Measurements from ENCODE around the gene CASZ1.

CASZ1 gene

DNA sequence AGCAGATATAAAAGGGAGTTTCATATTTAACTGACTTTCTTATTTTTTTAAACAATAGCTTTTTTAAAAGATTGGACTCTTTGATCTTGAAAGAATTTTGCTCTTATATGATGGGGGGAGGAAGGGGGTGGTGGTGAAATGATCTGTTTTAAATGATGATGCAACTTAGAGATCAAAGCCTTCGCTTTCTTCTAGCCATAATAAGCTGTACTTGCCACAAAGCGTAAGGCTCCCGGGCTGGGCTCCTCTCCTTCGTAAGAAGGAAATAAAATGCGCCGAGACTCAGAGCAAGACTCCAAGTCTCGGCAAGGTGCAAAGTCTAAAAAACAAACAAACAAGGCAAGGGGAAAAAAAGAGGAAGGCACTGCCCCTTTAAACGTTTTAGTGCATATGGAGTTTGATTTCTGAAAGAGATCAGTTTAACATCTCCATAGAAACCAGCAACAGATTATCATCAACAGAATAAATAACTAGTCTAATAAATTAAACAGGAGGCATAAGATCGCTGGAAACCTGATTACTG lies 3.3 kb downstream of the CASZ1 start:
- peak in 1 of 2 experiments; percentile 38 for DNase-seq

DNA sequence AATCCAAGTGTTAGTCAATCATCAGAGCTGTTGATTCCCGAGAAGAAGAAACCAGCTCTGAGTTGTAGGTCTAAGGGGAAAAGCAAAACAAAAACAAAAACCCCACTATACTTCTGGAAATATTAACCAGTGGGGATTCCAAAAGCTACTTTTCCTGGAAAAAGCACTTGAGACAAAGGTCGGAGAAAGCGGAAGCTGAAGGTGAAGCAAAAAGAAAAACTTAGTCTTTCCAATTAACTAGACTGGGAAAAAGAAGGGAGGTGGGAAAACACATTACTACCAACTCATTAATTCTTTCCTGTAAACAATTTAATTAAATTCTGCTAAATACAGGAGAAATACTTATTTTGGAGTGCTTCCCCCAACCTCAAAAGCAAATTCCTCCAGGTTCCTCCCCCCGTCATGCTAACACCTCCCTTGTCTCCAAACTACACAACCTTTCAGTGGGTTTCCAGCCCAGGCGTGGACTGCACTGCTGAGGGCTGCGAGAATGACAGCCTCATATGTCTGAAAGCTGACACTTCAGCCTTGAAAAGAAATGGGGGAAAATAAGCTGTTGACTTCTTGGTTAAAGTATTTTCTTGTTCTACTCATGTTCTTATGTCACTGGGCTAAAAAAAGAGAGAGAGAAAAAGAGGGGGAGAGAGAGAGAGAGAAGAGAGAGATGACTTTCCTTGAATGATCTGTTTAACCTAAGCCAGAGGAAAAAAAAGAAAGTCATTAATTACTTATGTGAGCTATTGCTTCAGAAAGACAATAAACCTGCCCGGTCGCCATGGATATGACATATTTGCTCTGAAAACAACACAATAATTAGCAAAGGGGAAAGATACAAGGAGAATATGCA lies 5.1 kb downstream of the CASZ1 start:
- DNase-seq: no peak

DNA sequence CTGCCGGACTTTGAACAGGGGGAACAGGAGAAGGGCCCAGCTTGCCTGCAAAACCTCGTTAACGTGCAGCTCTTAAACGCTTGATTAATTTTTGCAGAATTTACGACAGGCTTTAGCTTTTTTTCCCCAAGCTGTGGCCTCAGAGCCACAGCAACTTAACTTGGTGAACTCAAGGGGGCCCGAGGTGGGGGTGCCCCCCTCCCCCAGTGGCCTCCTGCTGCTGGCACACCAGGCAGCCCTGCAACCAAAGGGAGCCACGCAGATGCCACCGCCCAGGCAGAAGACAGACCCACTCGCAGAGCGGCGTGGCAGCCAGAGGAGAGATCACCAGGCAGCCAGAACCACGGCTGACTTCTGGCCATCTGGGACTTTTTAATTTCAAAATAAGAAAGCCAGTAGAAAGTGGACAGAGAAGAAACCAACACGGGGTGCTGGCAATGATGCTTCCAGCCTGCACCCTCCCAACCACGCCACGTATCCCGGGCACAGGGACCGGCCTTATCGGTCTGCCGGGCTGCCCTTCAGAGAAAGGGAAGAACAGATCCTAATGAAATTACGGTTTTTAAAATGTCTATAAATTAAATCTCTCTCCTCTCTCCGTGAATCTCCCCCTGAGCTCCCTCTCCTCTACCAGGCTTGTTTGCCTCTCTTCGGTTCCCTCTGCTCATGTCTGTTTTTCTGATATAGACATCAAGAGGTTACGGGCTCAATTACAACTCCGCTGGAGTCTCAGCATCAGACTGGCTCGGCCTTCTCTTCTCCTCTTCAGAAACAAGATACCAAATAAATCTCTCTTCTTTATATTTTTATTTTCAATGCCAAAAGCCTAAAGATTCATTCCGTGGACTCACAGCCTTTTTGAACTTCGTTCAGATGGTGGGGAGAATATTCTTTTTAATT lies 6.4 kb downstream of the CASZ1 start:
- DNase-seq: peak in 1 of 2 experiments; percentile 59

DNA sequence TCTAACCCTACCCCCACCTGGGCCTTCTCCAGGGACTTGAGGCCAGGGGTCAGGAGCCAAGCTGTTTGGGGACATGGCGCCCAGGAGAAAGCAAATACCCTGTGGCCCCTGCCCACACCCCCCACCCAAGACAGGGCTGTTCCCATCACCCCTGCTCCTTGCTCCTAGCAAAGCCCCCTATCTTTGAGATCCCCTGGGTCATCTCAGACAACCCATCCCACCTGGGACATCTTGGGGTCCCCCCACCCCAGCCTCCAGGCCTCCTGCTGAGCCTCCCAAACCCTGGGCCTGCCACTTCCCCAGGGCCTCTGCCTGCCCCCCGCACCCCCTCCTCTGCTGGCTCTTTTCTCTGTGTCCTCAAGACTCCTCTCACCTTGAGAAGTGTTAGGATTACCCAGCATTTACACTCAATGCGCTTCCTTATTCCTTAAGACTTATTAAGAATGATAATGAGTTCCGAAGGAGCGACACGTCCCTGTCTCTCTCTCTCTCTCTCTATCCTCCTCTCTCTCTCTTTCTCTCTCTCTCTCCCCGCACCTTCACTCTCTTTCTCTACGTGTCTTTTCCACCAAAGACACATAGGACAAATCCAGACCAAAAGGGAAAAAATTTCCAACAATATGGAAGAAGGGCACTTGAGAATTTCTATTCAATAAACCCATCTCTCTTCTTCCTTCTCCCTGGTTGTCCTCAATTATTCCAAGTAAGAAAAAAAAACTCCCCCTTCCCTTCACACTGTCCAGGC lies 7.2 kb downstream of the CASZ1 start:
- peak; percentile 16 to 28 for DNase-seq

DNA sequence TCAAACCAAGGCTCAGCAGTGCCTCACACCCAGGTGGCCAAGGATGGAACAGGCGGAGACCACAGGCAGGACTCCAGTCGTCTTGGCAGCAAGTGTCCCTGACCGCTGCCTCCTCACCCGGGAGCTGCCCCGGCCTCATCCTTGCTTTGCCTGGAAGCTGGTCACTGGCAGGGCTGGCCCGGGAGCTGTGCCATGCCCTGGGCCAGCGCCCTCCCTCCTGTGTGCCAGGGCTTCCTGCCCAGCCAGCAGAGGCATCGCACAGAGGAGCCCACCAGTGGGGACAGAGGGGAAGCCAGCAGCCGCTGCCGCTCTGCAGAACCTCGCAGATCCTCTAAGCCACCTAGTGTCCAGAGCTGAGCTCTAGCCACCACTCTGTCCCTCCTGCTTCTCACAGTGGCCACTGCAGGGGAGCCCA lies 7.8 kb downstream of the CASZ1 start:
- DNase-seq: no peak

DNA sequence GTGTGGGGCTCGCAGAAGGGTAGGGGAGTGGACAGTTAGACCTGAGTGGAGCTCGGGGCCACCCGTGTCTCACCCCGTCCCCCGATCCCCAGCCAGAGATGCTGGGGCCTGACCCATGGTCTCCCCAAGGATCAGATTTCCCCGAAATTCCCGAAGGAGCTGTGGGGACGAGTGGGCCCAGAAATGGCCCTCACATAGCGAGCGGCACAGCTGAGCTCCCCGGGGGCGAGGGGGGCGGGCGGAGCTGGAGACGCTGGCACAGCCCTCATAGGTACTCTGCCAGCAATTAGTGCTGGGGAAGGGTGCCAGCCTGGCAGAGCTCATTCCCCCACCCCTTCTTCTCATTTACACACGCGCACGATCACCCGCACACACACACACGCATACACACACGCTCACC lies 9.2 kb downstream of the CASZ1 start:
- DNase-seq: no peak

DNA sequence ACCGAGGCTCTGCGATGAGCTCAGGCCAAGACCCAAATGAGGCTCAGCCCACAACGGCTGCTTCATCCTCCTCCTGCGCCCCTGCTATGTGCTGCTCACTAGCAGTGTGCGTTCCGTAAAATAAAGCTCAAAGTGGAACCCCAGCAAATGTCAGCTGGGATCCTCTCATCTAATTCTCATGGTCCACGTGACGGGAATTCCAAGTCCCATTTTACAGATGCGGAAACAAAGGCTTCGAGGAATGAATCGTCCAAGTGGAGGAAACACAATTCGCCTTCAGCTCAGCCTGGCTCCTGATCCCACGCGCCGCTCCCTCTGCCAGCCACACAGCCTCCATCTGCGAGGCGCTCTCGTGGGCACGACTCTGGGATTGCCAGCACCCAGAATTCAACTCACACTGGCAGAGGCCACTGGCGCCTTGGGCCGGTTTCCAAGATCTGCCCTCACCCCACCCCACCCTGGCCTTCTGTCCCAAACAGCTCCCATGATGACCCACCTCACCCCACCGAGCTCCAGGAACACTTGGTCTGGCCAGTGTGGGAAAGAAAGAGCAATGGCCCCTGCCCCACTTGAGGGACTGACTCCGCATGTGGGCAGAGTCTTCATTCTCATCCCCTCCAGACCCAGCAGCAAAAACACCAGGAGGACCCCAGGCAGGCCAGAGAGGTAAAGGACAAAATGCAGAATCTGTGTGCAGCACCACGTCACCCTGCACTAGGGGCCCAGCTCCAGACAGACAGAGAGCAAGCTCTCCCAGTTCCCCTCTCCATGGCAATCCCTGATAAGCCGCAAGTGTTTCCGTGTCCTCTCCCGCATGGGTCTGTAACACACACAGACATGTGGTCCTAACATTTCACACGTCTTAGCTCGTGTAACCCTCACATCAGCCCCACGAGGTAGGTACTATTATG lies 10.5 kb downstream of the CASZ1 start:
- no peak for DNase-seq

DNA sequence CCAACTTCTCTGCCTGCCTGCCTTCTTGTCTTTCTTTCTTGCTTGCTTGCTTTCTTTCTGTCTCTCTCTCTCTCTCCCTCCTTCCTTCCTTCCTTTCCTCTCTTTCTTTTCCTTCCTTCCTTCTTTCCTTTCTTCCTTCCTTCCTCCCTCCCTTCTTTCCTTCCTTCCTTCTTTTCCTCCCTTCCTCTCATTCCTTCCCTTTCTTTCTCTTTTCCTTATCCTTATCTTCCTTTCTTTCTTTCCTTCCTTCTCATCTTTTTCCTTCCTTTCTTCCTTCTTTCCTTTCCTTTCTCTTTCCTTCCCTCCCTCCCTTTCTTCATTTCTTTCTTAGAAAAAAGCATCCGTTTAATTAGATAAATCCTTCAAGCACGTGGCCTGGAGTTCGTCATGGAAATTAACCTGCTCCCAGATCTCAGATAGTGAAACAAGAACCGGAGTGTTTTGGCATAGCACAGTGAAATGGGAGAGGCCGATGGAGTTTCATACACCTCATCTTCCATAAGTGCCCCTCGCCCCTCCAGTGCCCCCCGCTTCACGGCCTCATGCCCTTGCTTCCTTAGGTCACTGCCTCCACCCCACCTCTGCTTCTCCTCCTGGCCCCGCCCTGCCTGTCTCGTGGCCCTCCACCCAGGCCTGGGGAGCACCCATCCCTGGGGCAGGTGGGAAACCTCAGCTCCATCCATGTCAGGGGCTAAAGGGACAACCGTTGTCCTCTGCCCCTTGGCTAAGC lies 11.3 kb downstream of the CASZ1 start:
- no peak for DNase-seq

DNA sequence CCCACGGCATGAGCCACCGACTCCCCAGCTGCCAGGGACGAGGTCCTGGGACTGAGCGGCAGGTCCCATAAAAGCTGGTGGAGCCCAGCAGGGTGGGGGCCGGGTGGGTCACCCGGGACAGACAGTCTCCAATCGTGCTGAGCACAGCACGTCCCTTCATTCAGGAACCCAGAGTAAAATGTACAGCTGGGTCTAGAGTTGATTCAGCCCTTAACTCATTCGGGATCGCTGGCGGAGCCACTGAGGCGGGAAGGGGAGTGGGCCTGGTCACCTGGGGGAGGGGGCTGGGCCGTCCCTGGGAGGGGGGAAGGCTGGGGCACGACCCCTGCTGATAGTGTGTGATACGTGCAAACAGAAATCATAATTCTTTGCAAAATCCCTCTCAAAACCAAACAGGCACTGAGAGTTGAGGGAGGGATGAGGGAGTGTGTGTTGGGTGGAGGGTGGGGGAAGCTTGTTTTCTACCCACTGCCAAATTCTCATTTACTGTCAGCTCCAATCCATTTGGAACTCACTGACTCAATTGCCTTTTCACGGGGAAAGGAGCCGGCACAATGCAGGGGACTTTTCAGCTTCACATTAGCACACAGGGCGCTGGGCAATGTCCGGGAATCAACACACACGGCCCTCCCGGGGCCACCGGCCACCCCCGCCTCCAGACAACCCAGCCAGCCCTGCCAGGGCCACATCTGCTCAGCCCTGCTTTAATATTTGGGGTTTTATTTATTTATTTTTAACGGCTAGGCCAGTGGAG lies 13.8 kb downstream of the CASZ1 start:
- no peak for DNase-seq

DNA sequence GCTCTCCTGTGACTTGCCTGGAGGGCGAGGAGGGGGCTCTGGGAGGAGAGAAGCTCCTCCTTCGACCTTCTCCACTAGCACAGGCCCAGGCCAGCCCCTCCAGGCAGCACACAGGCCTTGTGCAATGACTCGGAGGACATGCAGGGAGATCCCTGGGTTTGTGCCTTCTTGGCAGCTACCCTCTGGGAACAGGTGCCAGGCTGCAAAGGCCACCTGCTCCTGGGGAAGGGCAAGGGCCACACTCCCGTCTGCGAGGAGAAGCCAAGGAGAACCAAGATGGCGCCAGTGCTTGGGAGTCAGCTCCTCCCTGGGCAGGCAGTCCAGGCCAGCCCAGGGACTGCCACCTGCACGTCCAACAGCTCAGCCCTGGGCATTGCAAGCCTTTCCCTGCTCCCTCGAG lies 15.3 kb downstream of the CASZ1 start:
- DNase-seq: no peak

DNA sequence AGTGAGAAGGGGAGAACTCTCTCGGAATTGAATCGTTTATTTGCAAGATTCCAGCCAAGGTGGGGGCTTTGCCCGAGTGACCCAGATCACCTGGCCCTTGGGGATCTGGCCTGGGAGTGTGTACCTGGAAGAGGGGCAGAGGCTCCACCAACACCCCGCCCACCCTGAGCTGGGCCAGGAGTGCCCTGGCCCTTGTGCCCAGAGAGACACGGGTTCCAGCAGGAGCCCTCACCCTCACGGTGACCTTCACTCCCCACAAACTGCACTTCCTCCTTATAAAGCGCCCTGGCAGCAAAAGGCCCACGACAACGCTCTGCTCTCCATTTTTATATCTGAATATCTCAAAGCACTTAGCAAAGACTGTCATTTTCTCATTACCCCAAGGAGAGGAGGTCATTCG lies 16.6 kb downstream of the CASZ1 start:
- no peak for DNase-seq

DNA sequence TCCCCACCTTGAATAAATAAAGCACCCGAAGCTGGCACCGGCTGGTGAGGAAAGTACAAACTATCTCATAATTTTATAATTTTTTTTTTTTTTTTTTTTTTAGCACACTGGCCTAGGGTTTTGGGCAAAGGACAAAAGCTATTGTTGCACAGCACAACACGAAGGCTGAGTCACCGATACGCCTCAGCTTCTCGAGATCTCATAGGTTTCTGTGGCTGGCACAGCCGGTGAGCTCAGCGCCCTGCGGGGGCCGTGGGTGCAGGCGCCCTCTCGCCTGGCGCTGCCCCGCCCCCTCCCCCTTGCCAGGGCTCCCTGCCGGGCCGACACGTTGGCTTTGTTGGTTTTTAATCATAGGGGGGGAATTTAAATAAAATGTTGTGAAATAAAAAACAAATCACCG lies 17.2 kb downstream of the CASZ1 start:
- DNase-seq: no peak

DNA sequence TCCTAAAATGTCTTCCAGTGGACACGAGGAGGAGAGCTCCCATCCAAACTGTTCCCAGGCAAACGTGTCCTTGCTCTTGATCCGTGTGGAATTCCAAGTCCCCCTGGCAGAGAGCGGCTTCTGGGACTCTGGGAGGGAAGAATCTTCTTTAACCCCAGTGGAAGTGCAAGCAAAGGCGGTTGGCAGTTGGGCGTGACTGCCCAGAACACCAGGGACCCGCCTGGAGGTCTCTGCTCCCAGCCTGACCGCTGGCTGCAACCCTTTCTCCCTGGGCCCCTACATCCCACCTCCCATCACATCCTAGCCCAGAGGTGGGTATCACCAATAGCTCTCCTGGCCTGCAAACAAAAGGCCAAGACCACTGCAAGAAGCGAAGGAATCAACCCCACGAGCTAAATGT lies 17.8 kb downstream of the CASZ1 start:
- DNase-seq: no peak

DNA sequence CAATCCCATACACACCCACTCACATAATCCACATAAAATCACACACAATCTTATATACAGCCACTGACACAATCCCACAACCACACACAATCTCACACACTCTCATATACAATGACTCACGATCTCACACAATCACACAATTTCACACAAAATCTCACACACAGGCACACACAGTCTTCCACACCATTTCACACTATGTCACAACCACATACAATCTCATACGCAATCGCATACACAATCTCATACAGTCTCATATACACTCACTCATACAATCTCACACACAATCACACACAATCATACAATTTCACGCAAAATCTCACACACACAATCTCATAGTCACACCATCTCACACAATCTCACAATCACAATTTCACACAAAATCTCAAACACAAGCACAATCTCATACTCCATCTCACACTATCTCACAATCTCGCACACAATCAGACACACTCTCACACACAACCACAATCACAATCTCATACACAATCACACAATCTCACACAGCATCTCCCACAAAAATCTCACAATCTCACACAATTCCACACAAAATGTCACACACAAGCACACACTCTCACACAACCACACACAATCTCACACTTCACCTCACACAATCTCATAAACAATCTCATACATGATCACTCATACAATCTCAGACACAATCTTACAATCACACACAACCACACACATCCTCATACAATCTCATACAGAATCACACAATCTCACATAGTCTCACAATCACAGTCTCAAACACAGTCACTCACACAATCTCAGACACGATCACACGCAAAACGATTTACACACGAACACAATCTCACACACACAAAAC lies 18.5 kb downstream of the CASZ1 start:
- no peak for DNase-seq

DNA sequence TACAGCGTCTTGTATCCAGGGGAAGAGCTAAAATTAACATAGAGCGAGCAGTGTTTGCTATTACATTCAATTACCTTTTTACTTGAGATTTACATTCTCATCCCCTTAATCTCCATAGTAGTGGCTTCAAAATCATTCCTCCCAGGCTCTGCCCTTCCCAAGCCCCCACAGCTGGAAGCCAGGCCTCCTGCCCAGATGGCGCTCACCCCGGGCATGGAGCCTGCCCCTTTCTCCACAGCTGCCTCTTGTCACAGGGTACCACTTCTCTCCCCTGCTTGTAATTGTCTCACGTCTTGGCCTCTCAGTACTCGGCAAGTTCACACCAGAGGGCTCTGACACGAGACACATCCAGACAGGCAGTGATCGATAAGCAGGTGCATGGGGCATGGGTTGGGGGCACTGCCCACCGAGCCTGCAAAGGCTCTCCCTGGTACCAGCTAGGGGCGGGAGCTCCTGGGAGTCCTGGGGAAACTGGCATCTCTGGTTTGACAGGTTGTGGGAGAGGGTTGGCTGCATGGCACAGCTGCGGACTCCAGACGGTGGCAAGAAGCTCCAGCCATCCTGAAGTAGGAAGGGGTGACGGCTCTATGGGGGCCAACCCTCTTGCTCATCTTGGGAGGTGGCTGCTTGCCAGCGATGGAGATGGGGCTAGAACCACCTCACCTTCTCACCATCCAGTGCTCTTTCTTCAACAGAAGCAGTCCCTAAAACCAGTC lies 20.1 kb downstream of the CASZ1 start:
- peak; percentile 80 to 86 for DNase-seq

DNA sequence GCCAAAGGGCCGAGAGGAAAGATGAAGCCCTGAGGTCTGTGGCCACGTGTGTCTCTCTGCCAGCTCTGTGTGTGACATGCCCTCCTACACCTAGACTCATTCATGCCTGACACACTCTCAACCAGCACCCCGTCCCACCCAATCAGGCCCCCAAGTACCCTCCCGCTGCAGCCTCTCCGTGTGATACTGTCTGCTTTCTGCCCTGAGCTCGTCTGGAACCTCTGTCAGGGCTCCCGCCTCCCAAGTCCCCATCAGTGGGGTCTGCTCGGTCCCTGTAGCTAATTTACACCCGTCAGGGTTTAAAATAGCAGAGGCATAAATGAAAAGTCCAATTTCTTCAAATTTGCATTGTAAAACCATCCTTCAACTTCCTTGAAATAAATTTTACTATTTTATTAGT lies 20.7 kb downstream of the CASZ1 start:
- DNase-seq: no peak

DNA sequence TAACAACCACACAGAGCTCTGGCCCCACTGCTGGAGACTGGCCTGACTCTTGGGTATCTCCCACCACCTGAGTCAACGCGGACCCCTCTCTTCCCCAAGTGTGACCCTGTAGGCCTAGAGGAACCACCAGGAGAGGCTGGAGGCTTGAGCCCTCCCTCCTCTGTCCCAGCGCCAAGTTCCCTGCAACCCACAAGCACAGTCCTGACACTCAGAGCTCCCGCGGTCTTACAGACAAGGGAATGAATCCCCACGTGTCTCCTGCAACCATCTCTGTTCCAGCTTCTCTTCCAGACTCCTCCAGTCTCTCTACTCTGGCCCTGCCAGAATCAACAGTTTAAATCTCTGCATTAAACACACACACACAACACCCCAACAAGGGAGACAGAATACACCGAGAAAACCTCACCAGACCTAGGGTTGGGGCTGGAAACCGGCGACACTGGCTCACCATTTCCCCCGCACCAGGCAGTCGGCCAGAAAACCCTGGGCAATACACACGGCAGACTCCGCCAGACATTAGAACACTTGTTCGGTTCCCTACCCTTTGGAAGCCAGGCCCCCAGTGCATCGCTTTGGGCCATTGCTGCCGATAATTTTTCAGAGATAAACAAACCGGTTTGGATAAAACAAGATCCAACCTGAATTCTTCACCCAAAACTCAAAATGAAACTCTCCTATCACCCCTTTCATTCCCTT lies 21.7 kb downstream of the CASZ1 start:
- DNase-seq: no peak

All from NCI-H524 (cell line).